Measurements from ENCODE around the gene TAP2.
"Not testable (repeated sequence)": the region's sequence is repeated elsewhere in the genome, so short reads cannot be mapped to it uniquely, and the experiment has no call there.

The TAP2 gene

DNA sequence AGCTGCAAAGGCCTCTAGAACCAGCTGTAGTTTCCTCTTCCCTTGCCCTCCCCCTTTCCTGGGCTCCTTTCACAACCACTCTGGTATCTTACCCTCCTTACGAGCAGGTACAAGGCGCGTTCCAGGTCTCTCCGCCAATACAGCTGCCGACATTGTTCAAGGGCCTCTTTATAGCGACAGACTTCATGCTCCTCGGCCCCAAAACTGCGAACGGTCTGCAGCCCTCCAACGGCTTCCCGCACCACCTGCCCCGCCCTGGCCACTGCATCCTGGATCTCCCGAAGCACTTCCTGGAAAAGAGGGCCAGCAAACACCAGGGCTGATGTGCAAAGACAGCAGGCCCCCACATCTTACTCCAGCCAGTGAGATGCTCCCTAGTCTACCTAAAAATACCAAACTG, 6.0 kb downstream of the TAP2 start:
- DNase-seq: no peak

DNA sequence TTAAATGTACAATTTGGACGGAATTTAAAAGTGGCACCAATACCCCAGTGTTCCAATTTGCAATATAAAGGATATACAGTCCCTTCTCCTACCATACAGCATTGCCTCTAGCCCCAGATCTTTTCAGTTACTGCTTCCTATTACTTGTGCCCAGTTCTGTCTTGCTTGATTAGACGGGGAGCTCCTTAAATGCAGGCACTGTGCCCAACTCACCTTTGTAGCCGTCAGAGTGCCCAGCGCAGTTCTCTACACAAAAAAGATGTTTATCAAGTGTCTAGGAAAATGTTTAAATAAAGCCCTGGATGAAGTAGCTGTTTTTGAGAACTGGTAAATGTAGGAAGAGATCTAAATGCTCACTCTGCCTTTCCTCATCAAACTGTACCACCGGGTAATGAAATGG, 7.6 kb downstream of the TAP2 start:
- DNase-seq: no peak

DNA sequence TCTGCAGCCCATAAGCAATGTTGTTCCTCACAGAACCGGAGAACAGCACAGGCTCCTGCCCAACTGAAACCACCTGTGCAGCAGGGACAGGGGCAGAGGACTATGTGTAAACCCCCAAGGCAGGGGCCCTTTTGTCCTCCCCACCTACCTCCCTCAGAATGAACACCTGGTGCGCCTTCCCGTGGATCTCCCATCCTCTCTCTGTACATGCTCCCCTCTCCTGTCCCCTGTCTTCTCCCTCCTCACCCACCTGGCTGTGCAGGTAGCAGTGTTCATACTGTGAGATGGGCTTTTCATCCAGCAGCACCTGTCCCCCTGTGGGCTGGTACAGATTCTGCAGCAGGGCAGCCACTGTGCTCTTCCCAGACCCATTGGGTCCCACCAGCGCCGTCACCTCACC, 8.5 kb downstream of the TAP2 start:
- DNase-seq: no peak

- DNase-seq: no peak
Observed at GRCh38 chr6:32829495-32829894, 9.0 kb downstream of the TAP2 start.

DNA sequence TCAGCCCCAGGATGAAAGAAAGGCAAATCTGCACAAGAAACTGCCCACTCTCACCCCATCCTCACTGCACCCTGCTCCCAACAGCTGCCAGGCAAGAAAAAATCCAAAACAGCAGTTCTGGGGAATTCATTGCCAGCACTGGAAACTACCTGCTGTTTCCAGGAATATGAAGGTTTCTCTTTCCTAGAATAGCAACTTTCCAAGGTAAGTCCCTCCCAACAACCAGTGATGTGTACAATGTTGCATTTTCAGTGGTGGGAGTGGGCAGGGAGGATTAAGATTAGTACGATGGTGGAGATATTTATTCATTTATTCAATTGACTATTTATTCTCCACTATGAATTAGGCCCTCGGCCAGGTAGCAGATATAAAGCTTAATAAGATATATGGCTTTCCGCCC, 11.5 kb downstream of the TAP2 start:
- no peak for DNase-seq

- no peak for DNase-seq
Observed at GRCh38 chr6:32825966-32826365, 12.6 kb downstream of the TAP2 start.

DNA sequence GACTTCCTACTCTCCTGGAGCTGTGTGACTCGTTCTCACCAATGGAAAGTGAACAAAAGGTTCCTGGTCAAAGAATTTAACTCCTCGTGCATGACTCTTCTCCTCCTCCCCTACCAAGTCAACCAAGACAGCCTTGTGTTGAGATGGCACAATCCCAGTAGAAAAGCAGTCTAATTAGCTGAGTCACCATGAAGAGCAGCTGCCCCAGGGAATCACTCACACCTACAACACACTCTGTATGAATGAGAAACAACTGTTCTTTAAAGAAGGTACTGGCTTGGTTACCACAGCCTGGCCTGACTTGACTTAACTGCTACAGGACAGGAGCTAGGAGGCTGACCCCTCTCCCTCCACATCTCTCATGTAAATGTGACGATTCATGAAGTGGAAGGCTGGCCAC, 18.8 kb downstream of the TAP2 start:
- DNase-seq: no peak

DNA sequence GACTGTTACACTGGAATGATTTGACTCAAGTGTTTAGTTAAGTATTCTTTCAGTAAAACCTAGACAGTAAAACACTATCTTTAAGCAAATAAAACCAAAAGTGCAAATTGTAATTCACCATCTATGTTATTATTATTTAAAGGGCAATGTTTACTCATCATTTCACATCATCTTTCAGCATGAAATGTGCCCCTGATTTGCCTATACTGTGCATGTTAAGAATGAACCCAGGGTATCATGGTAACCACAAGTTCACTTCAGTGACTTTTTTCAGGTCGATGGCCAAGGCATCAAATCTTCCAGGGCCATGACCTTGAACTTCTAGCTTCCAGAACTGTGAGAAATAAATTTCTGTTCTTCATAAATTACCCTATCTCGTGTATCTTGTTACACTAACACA, 19.7 kb downstream of the TAP2 start:
- DNase-seq: no peak

GRCh38 chr6:32816746-32817204, 21.8 kb downstream of the TAP2 start, which contains the start of gene HLA-DOB:
TSS of gene HLA-DOB (minus strand) at chr6:32817002. CDS start at chr6:32816951, 51 bp downstream.
- no peak for DNase-seq

GRCh38 chr6:32815996-32816395, 22.5 kb downstream of the TAP2 start:
- no peak for DNase-seq

- no peak for DNase-seq
Observed at GRCh38 chr6:32815115-32815514, 23.4 kb downstream of the TAP2 start.

DNA sequence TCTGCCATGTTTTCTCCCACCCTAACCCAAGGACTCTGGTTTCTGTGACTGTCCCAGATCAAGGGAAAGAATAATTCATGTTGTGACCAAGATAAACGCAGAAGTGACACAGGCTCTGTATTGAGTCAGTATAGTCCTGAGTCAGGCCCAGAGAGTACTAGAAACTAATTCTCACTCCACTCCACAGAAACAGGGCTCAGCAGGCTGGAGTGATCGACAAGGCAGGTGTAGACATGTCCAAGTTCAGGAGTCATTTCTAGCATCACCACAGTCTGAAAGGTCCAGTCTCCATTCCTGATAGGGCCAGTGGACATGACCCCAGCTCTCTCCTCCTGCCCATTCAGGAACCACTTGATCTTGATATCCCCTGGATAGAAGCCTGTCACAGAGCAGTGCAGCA, 24.4 kb downstream of the TAP2 start:
- DNase-seq: no peak

GRCh38 chr6:32809171-32809570, 29.4 kb downstream of the TAP2 start:
- DNase-seq: no peak

DNA sequence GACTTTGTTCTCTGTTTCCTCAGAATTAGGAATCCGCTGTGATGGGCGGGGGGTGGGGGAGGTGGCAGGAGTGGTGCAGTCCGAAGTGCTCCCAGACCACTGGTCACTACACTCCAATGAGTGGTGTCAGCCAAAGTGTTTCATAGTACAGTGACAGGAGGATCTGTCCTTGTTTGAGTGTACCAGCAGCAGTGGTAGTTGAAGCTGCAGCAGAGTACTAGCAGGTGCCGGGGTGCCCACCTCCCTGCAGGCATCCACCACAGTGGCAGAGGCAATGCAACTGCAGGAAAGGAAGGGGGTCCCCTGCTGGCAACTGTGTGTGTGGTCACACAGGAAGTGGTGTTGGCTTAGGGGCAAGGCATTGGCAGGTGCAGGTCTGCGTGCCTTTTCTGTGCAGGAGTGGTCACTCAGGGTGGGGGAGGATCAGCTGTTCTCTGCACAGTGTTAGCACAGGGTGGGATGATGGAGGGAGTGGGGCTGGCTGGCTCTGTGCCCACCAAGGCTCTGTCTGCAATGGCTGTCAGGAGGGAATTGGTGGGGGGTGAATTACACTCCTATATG, 31.4 kb downstream of the TAP2 start:
- no peak for DNase-seq

GRCh38 chr6:32805404-32805803, 33.1 kb downstream of the TAP2 start:
- DNase-seq: not testable (repeated sequence)

DNA sequence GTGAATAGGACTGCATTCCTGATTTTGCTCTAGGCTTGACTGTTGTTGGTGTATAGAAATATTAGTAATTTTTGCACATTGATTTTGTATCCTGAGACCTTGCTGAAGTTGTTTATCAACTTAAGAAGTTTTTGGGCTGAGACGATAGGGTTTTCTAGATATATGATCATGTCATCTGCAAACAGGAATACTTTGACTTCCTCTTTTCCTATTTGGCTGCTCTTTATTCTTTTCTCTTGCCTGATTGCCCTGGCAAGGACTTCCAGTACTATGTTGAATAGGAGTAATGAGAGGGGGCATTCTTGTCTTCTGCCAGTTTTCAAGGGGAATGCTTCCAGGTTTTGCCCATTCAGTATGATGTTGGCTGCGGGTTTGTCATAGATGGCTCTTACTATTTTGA, 35.1 kb downstream of the TAP2 start:
- no peak for DNase-seq

DNA sequence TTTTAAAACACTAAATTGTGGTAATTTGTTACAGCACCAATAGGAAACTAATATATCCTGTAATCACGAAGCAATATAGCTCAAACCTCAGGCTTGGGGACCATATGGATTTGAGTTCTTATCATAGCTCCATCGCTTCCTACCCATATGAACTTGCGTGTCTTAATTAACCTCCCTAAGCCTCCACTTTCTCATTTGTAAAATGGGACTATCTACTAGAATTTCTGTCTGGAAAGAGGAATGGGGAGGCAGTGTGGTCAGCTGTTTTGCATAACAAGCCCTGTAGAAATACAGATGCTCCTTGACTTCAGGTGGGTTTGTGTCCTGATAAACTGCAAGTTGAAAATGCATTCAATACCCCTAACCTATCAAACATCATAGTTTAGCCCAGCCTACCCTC, 38.8 kb downstream of the TAP2 start:
- DNase-seq: no peak

DNA sequence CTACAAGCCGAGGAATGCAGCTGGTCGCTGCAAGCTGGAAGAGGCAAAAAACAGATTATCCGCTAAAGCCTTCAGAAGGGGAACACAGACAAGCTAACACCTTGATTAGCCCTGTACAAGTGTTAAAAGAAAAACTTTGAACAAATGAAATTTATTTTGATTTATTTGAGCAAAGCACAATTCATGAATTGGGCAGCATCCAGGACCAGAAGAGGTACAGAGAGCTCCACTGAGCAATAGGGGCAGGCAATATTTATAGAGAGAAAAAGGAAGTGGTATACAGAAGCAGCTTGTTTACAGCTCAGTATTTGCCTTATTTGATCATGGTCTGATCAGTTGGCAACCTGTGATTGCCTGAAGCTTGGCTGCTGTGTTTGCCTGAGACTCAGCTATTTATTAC, 39.4 kb downstream of the TAP2 start:
- DNase-seq: no peak

GRCh38 chr6:32796848-32797776, 41.4 kb downstream of the TAP2 start:
- peak; percentile 65 for DNase-seq

- DNase-seq: no peak
Observed at GRCh38 chr6:32794510-32794909, 44.0 kb downstream of the TAP2 start.

DNA sequence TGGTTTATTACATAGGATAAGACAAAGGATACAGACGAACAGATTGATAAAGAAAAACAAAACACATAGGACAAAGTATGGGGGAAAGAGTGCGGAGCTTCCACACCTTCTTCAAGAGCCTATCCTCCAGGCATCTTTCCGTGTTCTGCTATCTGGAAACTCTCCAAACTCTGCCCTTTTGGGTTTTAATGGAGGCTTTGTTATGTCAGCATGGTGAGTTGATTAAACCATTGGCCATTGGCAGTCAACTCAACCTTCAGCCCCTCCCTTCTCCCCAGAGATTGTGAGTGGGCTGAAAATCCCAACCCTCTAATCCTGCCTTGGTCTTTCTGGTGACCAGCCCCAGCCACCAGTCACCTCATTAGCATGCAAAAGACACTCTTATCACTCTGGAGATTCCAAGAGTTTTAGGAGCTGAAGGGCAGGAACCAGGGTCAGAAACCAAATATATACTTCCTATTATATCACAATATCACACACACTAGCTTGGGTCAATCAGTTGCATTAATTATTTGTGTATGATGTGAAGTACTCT, 45.6 kb downstream of the TAP2 start:
- no peak for DNase-seq

GRCh38 chr6:32790306-32790705, 48.2 kb downstream of the TAP2 start:
- no peak for DNase-seq

Measured in stimulated activated naive CD4-positive, alpha-beta T cell treated with Interleukin-2 at 50 U/mL for 16 hours (primary cell).